Measurements from ENCODE around the gene DROSHA. TPM values are rescaled to one million over a fixed set of nuclear protein-coding genes. Genes with fewer than 3 reads are reported as not detected.
"Not testable (repeated sequence)": the region's sequence is repeated elsewhere in the genome, so short reads cannot be mapped to it uniquely, and the experiment has no call there.

Gene DROSHA, protein sequence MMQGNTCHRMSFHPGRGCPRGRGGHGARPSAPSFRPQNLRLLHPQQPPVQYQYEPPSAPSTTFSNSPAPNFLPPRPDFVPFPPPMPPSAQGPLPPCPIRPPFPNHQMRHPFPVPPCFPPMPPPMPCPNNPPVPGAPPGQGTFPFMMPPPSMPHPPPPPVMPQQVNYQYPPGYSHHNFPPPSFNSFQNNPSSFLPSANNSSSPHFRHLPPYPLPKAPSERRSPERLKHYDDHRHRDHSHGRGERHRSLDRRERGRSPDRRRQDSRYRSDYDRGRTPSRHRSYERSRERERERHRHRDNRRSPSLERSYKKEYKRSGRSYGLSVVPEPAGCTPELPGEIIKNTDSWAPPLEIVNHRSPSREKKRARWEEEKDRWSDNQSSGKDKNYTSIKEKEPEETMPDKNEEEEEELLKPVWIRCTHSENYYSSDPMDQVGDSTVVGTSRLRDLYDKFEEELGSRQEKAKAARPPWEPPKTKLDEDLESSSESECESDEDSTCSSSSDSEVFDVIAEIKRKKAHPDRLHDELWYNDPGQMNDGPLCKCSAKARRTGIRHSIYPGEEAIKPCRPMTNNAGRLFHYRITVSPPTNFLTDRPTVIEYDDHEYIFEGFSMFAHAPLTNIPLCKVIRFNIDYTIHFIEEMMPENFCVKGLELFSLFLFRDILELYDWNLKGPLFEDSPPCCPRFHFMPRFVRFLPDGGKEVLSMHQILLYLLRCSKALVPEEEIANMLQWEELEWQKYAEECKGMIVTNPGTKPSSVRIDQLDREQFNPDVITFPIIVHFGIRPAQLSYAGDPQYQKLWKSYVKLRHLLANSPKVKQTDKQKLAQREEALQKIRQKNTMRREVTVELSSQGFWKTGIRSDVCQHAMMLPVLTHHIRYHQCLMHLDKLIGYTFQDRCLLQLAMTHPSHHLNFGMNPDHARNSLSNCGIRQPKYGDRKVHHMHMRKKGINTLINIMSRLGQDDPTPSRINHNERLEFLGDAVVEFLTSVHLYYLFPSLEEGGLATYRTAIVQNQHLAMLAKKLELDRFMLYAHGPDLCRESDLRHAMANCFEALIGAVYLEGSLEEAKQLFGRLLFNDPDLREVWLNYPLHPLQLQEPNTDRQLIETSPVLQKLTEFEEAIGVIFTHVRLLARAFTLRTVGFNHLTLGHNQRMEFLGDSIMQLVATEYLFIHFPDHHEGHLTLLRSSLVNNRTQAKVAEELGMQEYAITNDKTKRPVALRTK (N-terminal part only)
- polyA plus RNA-seq (ENCODE audit: insufficient read length in 3 of 3) = 10 to 100 TPM; 82.7 to 96.2 (median 96.0) TPM

- DNase-seq (ENCODE audit: low read depth in 3 of 3, low spot score in 2 of 3) = peak; percentile 83 to 94 (median 92)
Measured at GRCh38 chr5:31531888-31532547, at the start of gene DROSHA, which contains the start of gene C5orf22. Gene DROSHA (minus strand): TSS chr5:31532093. CDS start chr5:31529059, 3,034 bp downstream. Gene C5orf22 (plus strand): TSS chr5:31532301. CDS start chr5:31532393, 92 bp downstream.

GRCh38 chr5:31579558-31579957, 47.7 kb upstream of the DROSHA start:
- DNase-seq (ENCODE audit: low read depth in 3 of 3, low spot score in 2 of 3) = no peak

DNA sequence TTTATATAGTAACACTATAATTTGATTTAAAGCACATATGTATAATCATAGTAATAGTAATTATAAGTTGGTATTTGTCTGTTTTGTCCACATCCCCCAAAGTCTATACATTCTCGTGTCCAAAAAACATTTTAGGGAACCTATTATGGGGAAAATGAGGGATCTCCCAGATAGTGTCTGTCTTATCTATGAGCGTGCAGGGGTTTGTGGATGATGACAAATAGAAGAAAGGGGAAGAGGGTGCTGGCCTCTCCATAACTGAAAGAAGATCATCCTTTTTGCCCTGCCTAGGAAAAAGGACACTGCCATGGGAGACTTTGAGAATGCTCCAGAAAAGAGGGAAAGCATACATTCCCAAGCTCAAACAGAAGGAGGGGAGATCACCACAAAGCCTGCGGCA, 45.5 kb upstream of the DROSHA start:
- no peak for DNase-seq (ENCODE audit: low read depth in 3 of 3, low spot score in 2 of 3)

DNA sequence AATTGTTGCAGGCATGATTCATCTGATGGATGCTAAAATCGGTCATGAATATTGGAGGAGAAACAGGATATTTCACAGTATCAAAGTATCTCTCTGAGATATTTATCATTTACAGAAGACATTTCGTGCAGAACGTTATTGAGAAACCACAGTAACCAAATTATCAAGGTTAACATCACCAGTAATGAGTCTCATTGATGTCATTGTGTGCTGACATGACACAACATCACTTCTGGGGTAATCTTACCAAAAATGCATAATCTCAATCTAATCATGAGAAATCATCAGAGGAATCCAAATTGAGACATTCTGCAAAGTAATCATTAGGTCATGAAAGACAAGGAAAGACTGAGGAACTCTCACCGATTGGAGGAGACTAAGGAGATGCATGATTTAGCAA, 42.9 kb upstream of the DROSHA start:
- no peak for DNase-seq (ENCODE audit: low read depth in 3 of 3, low spot score in 2 of 3)

- no peak for DNase-seq (ENCODE audit: low read depth in 3 of 3, low spot score in 2 of 3)
Measured at GRCh38 chr5:31573494-31574142, 41.7 kb upstream of the DROSHA start.

DNA sequence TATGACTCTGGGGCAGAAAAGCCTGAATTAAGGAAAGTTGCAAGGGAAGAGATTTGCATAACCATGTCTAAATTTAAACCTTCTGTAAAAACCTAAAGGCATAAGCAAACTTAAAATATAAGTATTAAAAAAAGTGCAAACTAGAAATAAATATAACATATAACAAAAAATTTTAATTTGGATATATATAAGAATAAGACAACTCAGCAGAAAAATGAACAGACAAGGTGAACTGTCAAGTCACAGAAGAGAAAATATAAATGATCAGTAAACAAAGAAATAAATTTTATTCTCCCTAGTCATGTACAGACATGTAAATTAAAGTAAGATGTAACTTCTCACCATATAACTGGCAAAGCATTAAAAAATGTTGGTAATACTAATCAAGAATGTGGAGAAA, 37.2 kb upstream of the DROSHA start:
- no peak for DNase-seq (ENCODE audit: low read depth in 3 of 3, low spot score in 2 of 3)

DNA sequence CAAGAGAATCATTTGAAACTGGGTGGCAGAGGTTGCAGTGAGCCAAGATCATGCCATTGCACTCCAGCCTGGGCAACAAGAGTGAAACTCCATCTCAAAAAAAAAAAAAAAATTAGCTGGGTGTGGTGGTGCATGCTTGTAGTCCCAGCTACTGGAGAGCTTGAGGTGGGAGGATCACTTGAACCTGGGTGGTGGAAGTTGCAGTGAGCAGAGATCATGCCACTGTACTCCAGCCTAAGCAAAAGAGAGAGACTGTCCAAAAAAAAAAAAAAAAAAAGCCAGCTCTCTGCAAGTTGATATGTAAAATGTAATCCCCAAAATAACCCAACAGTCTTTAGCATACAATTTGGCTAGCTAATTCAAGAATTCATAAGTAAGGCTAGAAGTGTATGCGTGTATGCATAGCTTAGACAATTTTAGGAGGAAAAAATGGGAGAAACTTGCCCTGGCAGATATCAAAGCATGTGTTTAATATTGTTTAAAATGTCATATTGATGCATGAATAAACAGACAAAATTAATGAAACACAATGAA, 36.5 kb upstream of the DROSHA start:
- no peak for DNase-seq (ENCODE audit: low read depth in 3 of 3, low spot score in 2 of 3)

DNA sequence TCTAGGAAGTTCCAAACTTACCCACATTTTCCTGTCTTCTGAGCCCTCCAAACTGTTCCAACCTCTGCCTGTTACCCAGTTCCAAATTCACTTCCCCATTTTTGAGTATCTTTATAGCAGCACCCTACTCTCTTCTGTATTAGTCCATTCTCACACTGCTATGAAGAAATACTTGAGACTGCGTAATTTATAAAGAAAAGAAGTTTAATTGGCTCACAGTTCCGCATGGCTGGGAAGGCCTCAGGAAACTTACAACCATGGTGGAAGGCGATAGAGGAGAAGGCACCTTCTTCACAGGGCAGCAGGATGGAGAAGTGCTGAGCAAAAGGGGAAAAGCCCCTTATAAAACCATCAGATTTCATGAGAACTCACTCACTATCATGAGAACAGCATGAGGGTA, 34.5 kb upstream of the DROSHA start:
- DNase-seq (ENCODE audit: low read depth in 3 of 3, low spot score in 2 of 3) = not testable (repeated sequence)

- DNase-seq (ENCODE audit: low read depth in 3 of 3, low spot score in 2 of 3) = no peak
Measured at GRCh38 chr5:31563216-31563615, 31.3 kb upstream of the DROSHA start.

DNA sequence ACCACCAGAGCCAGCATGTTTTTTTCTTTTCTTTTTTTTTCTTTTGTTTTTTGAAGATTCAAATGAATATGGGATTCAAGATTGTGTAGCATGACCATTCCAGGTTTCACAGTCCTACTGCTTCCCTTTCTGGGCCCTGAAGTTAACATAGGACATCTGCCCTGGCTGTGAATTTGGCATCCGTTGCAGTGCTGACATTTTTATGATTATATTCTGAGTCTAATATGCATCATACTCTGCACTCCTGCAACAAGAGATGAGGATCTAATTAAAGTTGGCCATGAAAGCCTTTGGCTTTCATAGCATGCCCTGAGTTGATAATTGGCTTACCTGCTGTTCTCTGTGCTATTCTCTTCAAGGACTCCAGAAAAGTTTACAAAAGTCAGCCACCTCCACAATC, 30.1 kb upstream of the DROSHA start:
- no peak for DNase-seq (ENCODE audit: low read depth in 3 of 3, low spot score in 2 of 3)

DNA sequence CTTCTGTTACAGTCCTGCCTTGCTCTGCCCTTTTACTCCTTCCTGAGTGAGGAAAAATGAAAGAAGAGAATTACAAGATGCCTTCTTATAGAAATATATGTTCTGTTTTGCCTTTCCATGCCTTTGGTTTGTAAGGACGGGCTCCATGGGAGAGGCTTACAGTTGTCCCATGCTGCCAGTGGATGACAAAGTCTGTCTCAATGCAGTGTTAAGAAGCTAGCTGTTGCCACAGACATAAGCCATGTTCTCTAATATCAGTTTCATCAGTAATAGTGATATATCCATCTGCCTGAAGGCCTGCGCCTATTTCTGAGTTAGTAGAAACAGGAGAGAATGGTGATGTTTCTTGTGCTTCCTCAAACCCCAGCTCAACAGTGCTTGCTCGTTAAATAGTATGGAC, 28.0 kb upstream of the DROSHA start:
- DNase-seq (ENCODE audit: low read depth in 3 of 3, low spot score in 2 of 3) = no peak

- no peak for DNase-seq (ENCODE audit: low read depth in 3 of 3, low spot score in 2 of 3)
Measured at GRCh38 chr5:31556461-31556860, 24.6 kb upstream of the DROSHA start.

DNA sequence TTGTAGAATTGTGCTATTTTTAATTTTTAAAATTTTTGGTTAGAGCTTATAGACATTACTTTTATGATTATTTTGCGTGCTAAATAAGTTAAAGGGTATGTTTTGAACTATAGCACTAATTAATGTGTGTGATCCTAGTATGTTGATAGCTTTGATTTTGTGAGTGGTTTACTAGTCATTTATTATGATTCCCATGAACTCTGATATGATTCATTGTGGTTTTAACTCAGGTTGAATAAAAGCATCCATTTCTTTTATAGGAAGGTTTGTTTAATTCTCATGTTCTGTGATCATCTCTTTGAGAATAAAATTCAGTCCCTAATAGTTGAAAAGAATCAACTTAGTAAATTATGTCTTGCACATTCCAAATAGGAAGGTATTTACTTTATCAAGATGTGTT, 22.7 kb upstream of the DROSHA start:
- DNase-seq (ENCODE audit: low read depth in 3 of 3, low spot score in 2 of 3) = no peak

DNA sequence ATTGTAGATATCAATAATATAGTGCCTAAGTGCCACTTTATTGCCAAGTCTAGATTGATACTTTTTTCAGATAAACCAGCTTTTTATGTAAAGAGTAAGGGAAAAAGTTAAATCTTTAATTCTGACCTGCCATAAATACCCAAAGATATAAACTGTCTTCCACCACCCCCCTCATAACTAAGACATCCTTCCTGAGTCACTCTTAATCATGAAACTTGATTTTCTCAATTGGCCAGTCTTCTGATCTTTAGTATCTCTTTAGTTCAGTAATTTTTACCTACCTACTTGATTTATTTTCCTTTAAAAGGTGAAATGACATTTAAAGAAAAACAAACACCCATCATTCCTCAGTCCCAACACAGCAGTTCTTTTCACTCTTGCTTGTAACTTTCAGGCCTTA, 22.0 kb upstream of the DROSHA start:
- DNase-seq (ENCODE audit: low read depth in 3 of 3, low spot score in 2 of 3) = no peak

DNA sequence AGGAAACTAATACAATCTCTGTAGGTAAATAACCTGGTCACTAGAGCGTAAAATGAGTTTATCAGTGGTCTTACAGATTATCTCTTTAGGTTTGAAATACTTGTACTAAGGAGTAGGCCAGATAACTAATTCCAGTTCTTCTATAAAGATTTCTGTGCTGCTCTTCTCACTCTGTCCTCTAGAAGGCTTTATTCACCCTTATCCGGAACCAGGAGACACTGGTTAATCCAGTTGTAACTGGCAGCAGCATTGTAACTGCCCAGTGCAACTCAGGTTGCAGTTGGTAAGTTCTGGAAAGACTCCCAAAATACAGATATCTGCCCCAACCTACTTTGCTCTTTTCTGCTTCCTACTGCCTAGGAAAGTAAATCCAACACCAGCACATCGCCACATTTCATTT, 20.0 kb upstream of the DROSHA start:
- no peak for DNase-seq (ENCODE audit: low read depth in 3 of 3, low spot score in 2 of 3)

GRCh38 chr5:31549114-31549513, 17.2 kb upstream of the DROSHA start:
- not testable (repeated sequence) for DNase-seq (ENCODE audit: low read depth in 3 of 3, low spot score in 2 of 3)

GRCh38 chr5:31537851-31538250, 6.0 kb upstream of the DROSHA start:
- no peak for DNase-seq (ENCODE audit: low read depth in 3 of 3, low spot score in 2 of 3)

- no peak for DNase-seq (ENCODE audit: low read depth in 3 of 3, low spot score in 2 of 3)
Measured at GRCh38 chr5:31537349-31537748, 5.5 kb upstream of the DROSHA start.

GRCh38 chr5:31536873-31537272, 5.0 kb upstream of the DROSHA start:
- DNase-seq (ENCODE audit: low read depth in 3 of 3, low spot score in 2 of 3) = no peak
